ENCODE measurements around the gene OPN1LW. TPM values are rescaled to one million over a fixed set of nuclear protein-coding genes. Genes with fewer than 3 reads are reported as not detected.
"Not testable (repeated sequence)": the region's sequence is repeated elsewhere in the genome, so short reads cannot be mapped to it uniquely, and the experiment has no call there.

The OPN1LW gene
- total and polyA plus RNA-seq, 2 of the 8 experiments (the other 6 are each of a cell fraction or from before 2014, with no cell fraction given): not detected

GRCh38 chrX:154183794-154184193 is 39.8 kb downstream of the OPN1LW start:
- FAIRE-seq; H2BK5ac ChIP-seq (ENCODE audit: low read depth, low read length); H3K36me3 ChIP-seq (ENCODE audit: control insufficient read depth in 2 of 4, insufficient read depth in 4 of 4, low read length in 3 of 4); H3K27ac ChIP-seq (ENCODE audit: low read depth, low read length); H2AFZ ChIP-seq (ENCODE audit: low read length); DNase-seq (ENCODE audit: low read depth in 1 of 2, low spot score in 2 of 2); H4K91ac ChIP-seq (replicated peaks; ENCODE audit: insufficient read length, low read length); H3K23me2 ChIP-seq (ENCODE audit: low read depth, low read length); H3K18ac ChIP-seq (ENCODE audit: extremely low read depth, low read length); H4K20me1 ChIP-seq (replicated peaks in 1 of 2; ENCODE audit: control insufficient read depth in 1 of 2, insufficient read depth in 2 of 2, low read length in 2 of 2); POLR2A ChIA-PET (ENCODE audit: partially characterized antibody); H4K5ac ChIP-seq (ENCODE audit: insufficient read length, low read depth, low read length); H2BK120ac ChIP-seq (replicated peaks; ENCODE audit: low read depth, low read length); H3K9ac ChIP-seq (replicated peaks in 1 of 4; ENCODE audit: extremely low read depth in 1 of 4, low read depth in 3 of 4, low read length in 3 of 4); H2AK5ac ChIP-seq (ENCODE audit: low read depth, low read length); CTCF ChIA-PET (ENCODE audit: partially characterized antibody); H3K56ac ChIP-seq (replicated peaks; ENCODE audit: insufficient read length, low read depth, low read length); H3K4me3 ChIP-seq (ENCODE audit: extremely low read depth in 1 of 4, insufficient read depth in 2 of 4, low read depth in 3 of 4, low read length in 4 of 4); H3K4me1 ChIP-seq (replicated peaks in 1 of 4; ENCODE audit: control insufficient read depth in 3 of 4, insufficient read depth in 4 of 4, low read length in 3 of 4); H3K4ac ChIP-seq (replicated peaks; ENCODE audit: insufficient read length, low read depth, low read length); H3K9me3 ChIP-seq (ENCODE audit: insufficient read depth in 2 of 2, low read depth in 1 of 2, low read length in 1 of 2); H3K23ac ChIP-seq (ENCODE audit: insufficient read length); H3K14ac ChIP-seq (ENCODE audit: insufficient read length); H4K8ac ChIP-seq (ENCODE audit: extremely low read depth, insufficient read depth, low read length); H2BK15ac ChIP-seq (ENCODE audit: low read length); H2BK20ac ChIP-seq (ENCODE audit: low read length); H3K4me2 ChIP-seq (ENCODE audit: insufficient read depth in 1 of 2, low read depth in 2 of 2, low read length in 2 of 2); H3K79me1 ChIP-seq (ENCODE audit: low read depth, low read length); H3K79me2 ChIP-seq (ENCODE audit: control insufficient read depth in 1 of 2, insufficient read depth in 2 of 2, low read length in 2 of 2); H2BK12ac ChIP-seq (ENCODE audit: low read depth, low read length); H3K27me3 ChIP-seq (replicated peaks in 1 of 4; ENCODE audit: control insufficient read depth in 3 of 4, extremely low read depth in 1 of 4, insufficient read depth in 3 of 4, low read length in 3 of 4): not testable (repeated sequence)
- whole genome bisulfite sequencing, 2 experiments (ENCODE audit: extremely low coverage in 1 of 2, insufficient coverage in 1 of 2, insufficient read length in 1 of 2, insufficient replicate concordance in 2 of 2, low coverage in 1 of 2, low lambda C conversion rate in 2 of 2, missing lambda C conversion rate in 1 of 2): no CpG with 5 or more reads among the region's 8 CpGs

GRCh38 chrX:154192846-154193245 is 48.8 kb downstream of the OPN1LW start:
- H4K91ac ChIP-seq (replicated peaks; ENCODE audit: insufficient read length, low read length); H2BK120ac ChIP-seq (replicated peaks; ENCODE audit: low read depth, low read length); H2BK20ac ChIP-seq (ENCODE audit: low read length); H2AFZ ChIP-seq (ENCODE audit: low read length); H3K4ac ChIP-seq (replicated peaks; ENCODE audit: insufficient read length, low read depth, low read length); H3K4me2 ChIP-seq (ENCODE audit: insufficient read depth in 1 of 2, low read depth in 2 of 2, low read length in 2 of 2); DNase-seq (ENCODE audit: low read depth in 1 of 2, low spot score in 2 of 2); H4K8ac ChIP-seq (ENCODE audit: extremely low read depth, insufficient read depth, low read length); H3K79me2 ChIP-seq (ENCODE audit: control insufficient read depth in 1 of 2, insufficient read depth in 2 of 2, low read length in 2 of 2); H2BK5ac ChIP-seq (ENCODE audit: low read depth, low read length); H3K27me3 ChIP-seq (replicated peaks in 1 of 4; ENCODE audit: control insufficient read depth in 3 of 4, extremely low read depth in 1 of 4, insufficient read depth in 3 of 4, low read length in 3 of 4); H3K36me3 ChIP-seq (ENCODE audit: control insufficient read depth in 2 of 4, insufficient read depth in 4 of 4, low read length in 3 of 4); CTCF ChIA-PET (ENCODE audit: partially characterized antibody); H3K4me1 ChIP-seq (replicated peaks in 1 of 4; ENCODE audit: control insufficient read depth in 3 of 4, insufficient read depth in 4 of 4, low read length in 3 of 4); H3K27ac ChIP-seq (ENCODE audit: low read depth, low read length); POLR2A ChIA-PET (ENCODE audit: partially characterized antibody); H4K20me1 ChIP-seq (replicated peaks in 1 of 2; ENCODE audit: control insufficient read depth in 1 of 2, insufficient read depth in 2 of 2, low read length in 2 of 2); H2BK15ac ChIP-seq (ENCODE audit: low read length); H3K14ac ChIP-seq (ENCODE audit: insufficient read length); H3K23me2 ChIP-seq (ENCODE audit: low read depth, low read length); H3K9me3 ChIP-seq (ENCODE audit: insufficient read depth in 2 of 2, low read depth in 1 of 2, low read length in 1 of 2); H2AK5ac ChIP-seq (ENCODE audit: low read depth, low read length); H3K79me1 ChIP-seq (ENCODE audit: low read depth, low read length); H2BK12ac ChIP-seq (ENCODE audit: low read depth, low read length); H3K9ac ChIP-seq (replicated peaks in 1 of 4; ENCODE audit: extremely low read depth in 1 of 4, low read depth in 3 of 4, low read length in 3 of 4); FAIRE-seq; H3K56ac ChIP-seq (replicated peaks; ENCODE audit: insufficient read length, low read depth, low read length); H3K4me3 ChIP-seq (ENCODE audit: extremely low read depth in 1 of 4, insufficient read depth in 2 of 4, low read depth in 3 of 4, low read length in 4 of 4); H3K18ac ChIP-seq (ENCODE audit: extremely low read depth, low read length); H4K5ac ChIP-seq (ENCODE audit: insufficient read length, low read depth, low read length); H3K23ac ChIP-seq (ENCODE audit: insufficient read length): not testable (repeated sequence)
- WGBS, 2 experiments (ENCODE audit: extremely low coverage in 1 of 2, insufficient coverage in 1 of 2, insufficient read length in 1 of 2, insufficient replicate concordance in 2 of 2, low coverage in 1 of 2, low lambda C conversion rate in 2 of 2, missing lambda C conversion rate in 1 of 2): no CpG with 5 or more reads among the region's 8 CpGs

Data from H1 (cell line).